SH-SY5Y (cell line): Measurements from ENCODE around the gene WWOX.

Experiments used
- GATA2 ChIP-seq: IDR thresholded peaks from 2 replicates; pipeline ENCODE4 v1.6.1; 2011; ENCODE audit warnings: mild to moderate bottlenecking, low read depth, low read length
- GATA3 ChIP-seq: IDR thresholded peaks from 2 replicates; pipeline ENCODE4 v1.6.1; 2011; ENCODE audit warnings: low read depth, mild to moderate bottlenecking, low read length, moderate library complexity

WWOX gene

GRCh38 chr16:79127766-79128165 is 1028.3 kb downstream of the WWOX start:
- TF ChIP-seq GATA3 (no peak), GATA2 (no peak)

GRCh38 chr16:79128706-79129105 is 1029.3 kb downstream of the WWOX start:
- TF ChIP-seq GATA2 (no peak), GATA3 (no peak)

GRCh38 chr16:79130616-79131015 is 1031.2 kb downstream of the WWOX start:
- TF ChIP-seq GATA2 = no peak
- no peak for TF ChIP-seq GATA3

GRCh38 chr16:79131321-79132075 is 1032.0 kb downstream of the WWOX start:
- TF ChIP-seq GATA2 = no peak
- TF ChIP-seq GATA3 = no peak

- TF ChIP-seq GATA2 = no peak
- no peak for TF ChIP-seq GATA3
Observed at GRCh38 chr16:79132701-79133100, 1033.2 kb downstream of the WWOX start.

- TF ChIP-seq GATA2 (no peak), GATA3 (no peak)
Observed at GRCh38 chr16:79134300-79134699, 1034.8 kb downstream of the WWOX start.

- TF ChIP-seq GATA3 = no peak
- TF ChIP-seq GATA2 = no peak
Observed at GRCh38 chr16:79136955-79137354, 1037.5 kb downstream of the WWOX start.

GRCh38 chr16:79137426-79137939 is 1038.0 kb downstream of the WWOX start:
- TF ChIP-seq GATA3 = no peak
- no peak for TF ChIP-seq GATA2

- TF ChIP-seq GATA3 (no peak), GATA2 (no peak)
Observed at GRCh38 chr16:79139799-79140198, 1040.3 kb downstream of the WWOX start.

- TF ChIP-seq GATA2 (no peak), GATA3 (no peak)
Observed at GRCh38 chr16:79143026-79143425, 1043.6 kb downstream of the WWOX start.

GRCh38 chr16:79150151-79150550 is 1050.7 kb downstream of the WWOX start:
- TF ChIP-seq GATA2 (no peak), GATA3 (no peak)

GRCh38 chr16:79150632-79151310 is 1051.3 kb downstream of the WWOX start:
- TF ChIP-seq GATA2 (no peak), GATA3 (no peak)

GRCh38 chr16:79154086-79154485 is 1054.6 kb downstream of the WWOX start:
- no peak for TF ChIP-seq GATA3
- no peak for TF ChIP-seq GATA2

- TF ChIP-seq GATA2 (no peak), GATA3 (no peak)
Observed at GRCh38 chr16:79155471-79155870, 1056.0 kb downstream of the WWOX start.

- TF ChIP-seq GATA3 (no peak), GATA2 (no peak)
Observed at GRCh38 chr16:79155904-79156303, 1056.5 kb downstream of the WWOX start.
